ENCODE measurements around the gene IGFBP6.
A peak's percentile ranks its signal among the peaks of the same experiment; 100 is the strongest.

IGFBP6 gene

DNA sequence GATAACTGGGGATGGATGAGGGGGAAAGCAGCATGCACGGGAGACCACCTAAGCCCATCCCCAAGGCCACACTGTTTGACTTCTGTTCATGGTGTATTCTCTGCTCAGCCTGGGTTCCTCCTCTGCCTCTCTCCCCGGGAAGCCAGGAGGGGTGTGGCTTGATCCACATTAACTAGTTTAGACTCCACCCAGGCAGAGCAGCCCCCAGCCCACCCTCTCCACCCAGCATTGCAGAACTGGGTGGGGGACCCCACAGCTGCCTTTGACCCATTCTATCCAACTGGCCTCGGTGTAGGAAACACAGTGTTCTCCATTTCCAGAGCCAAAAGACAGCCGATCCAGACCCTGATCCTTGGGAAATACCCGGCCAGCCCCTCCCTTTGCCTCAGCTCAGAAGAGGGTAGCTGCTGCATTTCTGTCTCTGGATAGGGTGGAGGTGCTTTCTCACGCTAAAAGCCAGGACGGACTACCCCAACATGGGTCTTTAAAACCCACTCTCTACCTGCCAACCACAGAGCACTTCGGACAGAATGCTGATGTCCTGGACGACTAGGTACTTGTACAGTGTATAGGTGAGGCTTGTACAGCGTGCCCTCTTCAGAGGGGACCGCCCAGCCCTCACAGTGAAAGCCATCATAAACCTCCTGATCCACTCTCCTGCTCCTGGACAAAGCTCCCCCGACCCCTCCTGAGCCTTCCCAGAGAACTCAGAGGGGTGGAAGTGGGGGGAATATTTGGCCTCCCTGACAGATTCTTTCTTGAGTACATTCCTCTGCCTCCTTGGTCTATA is 27.7 kb upstream of the IGFBP6 start:
- no peak overlapping the region for H3K4me3 ChIP-seq (ENCODE audit: low read length)
- H3K36me3 ChIP-seq (ENCODE audit: control insufficient read depth, insufficient read depth, low read length) = peaks cover 41% of the 10 kb centered on the region
- H3K27me3 ChIP-seq (ENCODE audit: control insufficient read depth, insufficient read depth, low read length) = no peaks in the 10 kb centered on the region
- no peak overlapping the region for H3K9ac ChIP-seq (ENCODE audit: low read length)
- peaks cover 34% of the 10 kb centered on the region for H3K4me1 ChIP-seq (ENCODE audit: control insufficient read depth, insufficient read depth, low read length)
- no peaks in the 10 kb centered on the region for H3K9me3 ChIP-seq (ENCODE audit: control insufficient read depth, low read length)

DNA sequence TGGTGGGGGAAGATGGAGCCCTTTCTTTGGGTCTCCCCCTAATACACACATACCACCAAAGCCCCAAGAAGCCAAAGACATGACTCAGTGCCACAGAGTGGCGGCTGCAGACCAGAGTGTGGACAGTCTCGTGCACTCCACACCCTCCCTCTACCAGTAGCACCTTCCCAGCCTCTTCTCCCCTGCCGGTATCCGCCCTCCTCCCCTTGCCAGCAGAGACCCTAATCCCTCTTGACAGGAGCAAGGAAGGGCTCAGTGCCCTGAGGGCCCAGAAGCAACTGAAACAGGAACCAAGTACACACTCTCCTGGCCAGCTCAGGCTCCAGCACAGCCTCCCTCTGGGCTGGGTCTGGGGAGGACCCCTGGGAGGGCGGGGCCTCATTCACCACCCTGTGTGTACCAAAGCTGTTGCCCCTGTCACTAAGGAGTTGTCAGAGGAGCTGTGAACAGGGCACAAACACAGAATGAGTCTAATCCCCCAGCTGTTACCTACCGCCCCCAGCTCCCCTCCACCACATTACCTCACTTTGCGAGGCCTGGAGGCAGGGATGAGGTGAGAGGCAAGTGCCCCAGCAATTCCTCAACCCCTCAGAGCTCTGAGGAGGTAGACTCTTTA is 26.5 kb upstream of the IGFBP6 start:
- Histone ChIP-seq H3K36me3 (ENCODE audit: control insufficient read depth, insufficient read depth, low read length) (peaks cover 32% of the 10 kb centered on the region), H3K4me1 (ENCODE audit: control insufficient read depth, insufficient read depth, low read length) (peaks cover 28% of the 10 kb centered on the region)

DNA sequence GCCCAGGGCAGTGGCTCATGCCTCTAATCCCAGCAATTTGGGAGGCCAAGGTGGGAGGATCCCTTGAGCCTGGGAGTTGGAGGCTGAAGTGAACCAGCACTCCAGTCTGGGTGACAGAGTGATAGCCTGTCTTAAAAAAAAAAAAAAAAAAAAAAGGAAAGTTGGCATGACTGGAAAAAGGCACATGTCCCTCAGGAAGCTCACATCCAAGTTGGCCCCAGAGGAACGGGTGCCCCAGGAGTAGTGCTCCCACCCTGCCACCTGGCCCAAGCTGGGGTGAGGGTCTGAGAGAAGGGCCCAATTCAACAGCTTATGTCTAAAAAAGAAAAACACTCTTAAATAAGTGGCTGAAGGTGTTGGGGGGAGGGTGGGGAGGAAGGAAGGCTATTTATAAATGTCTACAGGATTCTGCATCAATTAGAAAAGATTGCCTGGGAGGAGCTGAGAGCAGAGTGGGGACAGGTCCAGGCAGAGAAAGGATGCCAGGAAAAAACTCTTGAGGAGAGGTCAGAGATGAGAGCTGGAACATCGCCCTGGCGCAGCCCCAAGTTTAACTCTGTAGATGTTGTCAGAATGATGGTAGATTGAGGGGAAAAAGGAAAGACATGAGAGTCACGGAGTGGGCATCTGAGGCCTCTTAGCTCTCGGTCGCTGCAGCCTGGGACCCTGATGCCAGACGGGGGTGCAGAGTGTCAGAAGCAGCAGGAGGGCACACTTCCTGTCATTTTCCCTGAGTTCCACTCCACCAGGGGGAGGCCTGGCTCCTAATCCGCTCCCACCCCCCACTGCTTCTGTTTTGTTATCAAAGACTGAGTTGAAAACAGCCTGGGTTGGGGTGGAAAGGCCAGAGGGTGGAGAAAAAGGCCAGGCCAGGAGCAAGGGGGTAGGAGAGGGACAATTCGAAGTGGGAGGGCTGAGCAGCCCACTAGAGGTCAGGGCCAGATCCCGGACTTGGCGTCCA is 25.6 kb upstream of the IGFBP6 start:
- peaks cover 26% of the 10 kb centered on the region for H3K36me3 ChIP-seq (ENCODE audit: control insufficient read depth, insufficient read depth, low read length)
- H3K4me1 ChIP-seq (ENCODE audit: control insufficient read depth, insufficient read depth, low read length) = peaks cover 29% of the 10 kb centered on the region
- peak overlapping the region; percentile 19 for H3K9ac ChIP-seq (ENCODE audit: low read length)

More for the DNA sequence above, 26.5 kb upstream of the IGFBP6 start:
- no peaks in the 10 kb centered on the region for H3K27me3 ChIP-seq (ENCODE audit: control insufficient read depth, insufficient read depth, low read length)
- no peak overlapping the region for H3K9ac ChIP-seq (ENCODE audit: low read length)
- no peak overlapping the region for H3K4me3 ChIP-seq (ENCODE audit: low read length)
- no peaks in the 10 kb centered on the region for H3K9me3 ChIP-seq (ENCODE audit: control insufficient read depth, low read length)

DNA sequence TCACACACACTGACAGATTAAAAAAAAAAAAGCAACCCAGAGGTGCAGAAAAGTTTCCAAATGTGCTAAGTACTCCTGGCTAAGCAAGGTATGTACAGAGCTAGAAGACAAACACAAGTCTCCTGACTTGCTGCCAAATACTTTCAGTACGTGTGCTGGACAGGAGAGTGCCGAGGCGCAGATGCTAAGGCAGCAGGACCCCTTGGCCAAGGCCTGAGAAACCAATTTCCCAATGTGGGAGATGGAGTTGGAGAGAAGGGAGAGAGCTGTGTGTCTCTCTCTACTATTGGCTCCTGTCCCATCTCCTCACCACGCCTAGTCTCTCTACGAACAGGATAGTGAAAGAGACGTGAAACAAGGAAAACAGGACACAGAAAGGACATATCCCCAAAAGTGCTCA is 23.6 kb upstream of the IGFBP6 start:
- Histone ChIP-seq H3K9ac (ENCODE audit: low read length) (no peak overlapping the region), H3K4me1 (ENCODE audit: control insufficient read depth, insufficient read depth, low read length) (peaks cover 47% of the 10 kb centered on the region), H3K27me3 (ENCODE audit: control insufficient read depth, insufficient read depth, low read length) (no peaks in the 10 kb centered on the region), H3K9me3 (ENCODE audit: control insufficient read depth, low read length) (no peaks in the 10 kb centered on the region), H3K4me3 (ENCODE audit: low read length) (no peak overlapping the region), H3K36me3 (ENCODE audit: control insufficient read depth, insufficient read depth, low read length) (peaks cover 21% of the 10 kb centered on the region)

More for the DNA sequence above, 25.6 kb upstream of the IGFBP6 start:
- H3K4me3 ChIP-seq (ENCODE audit: low read length) = no peak overlapping the region
- H3K9me3 ChIP-seq (ENCODE audit: control insufficient read depth, low read length) = no peaks in the 10 kb centered on the region
- H3K27me3 ChIP-seq (ENCODE audit: control insufficient read depth, insufficient read depth, low read length) = no peaks in the 10 kb centered on the region

DNA sequence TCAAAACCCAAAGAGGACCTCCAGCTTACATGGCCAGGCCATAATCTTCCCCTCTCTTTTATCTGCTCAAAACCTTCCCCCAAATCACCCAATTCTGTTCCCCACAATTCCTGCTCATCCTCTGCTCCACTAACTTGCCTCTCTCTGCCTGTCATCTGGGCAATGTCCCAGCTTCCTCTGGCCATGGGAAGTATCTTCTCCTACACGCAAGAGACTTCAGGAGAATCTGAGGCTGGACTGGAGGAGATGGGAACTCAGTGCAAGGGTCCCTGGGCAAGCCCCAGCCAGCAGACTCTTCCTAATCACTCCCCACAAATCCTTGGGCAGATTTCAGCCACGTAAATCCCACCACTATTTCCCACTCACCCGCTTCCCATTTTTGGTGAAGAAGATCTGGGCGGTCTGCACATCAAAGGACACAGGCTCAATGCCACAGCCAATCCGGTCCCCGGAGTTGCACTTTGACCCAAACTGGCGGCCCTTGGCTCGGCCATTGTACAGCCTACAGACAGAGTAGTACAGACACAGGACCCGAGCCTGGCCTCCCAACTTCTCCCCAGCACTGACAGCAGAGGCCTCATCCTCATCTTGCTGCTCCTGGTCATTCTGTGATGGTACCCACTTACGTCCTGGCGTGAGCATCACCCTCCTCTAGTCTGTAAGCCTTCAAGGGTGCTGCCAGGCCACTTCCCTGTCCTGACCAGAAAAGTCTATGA is 23.0 kb upstream of the IGFBP6 start:
- Histone ChIP-seq H3K36me3 (ENCODE audit: control insufficient read depth, insufficient read depth, low read length) (peaks cover 21% of the 10 kb centered on the region), H3K4me3 (ENCODE audit: low read length) (no peak overlapping the region), H3K9ac (ENCODE audit: low read length) (no peak overlapping the region), H3K27me3 (ENCODE audit: control insufficient read depth, insufficient read depth, low read length) (no peaks in the 10 kb centered on the region), H3K4me1 (ENCODE audit: control insufficient read depth, insufficient read depth, low read length) (peaks cover 47% of the 10 kb centered on the region), H3K9me3 (ENCODE audit: control insufficient read depth, low read length) (no peaks in the 10 kb centered on the region)

DNA sequence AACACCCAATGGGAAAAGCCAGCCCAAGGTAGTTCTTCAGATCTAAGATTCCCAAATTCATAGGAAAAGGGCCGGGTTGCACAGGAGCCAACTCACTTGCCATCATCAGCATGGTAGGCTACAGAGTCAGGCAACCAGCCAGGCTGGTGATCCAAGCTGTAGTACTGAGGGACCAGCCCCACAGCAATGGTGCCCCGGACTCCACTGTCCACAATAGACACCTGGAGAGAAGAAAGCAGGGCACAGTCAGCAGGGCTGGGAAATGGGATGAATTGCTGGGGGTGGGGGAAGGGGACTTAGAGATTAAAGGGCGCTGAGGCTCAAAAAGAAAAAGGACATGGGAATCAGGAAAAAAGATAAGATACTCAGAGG is 22.5 kb upstream of the IGFBP6 start:
- Histone ChIP-seq H3K4me1 (ENCODE audit: control insufficient read depth, insufficient read depth, low read length) (peaks cover 47% of the 10 kb centered on the region), H3K27me3 (ENCODE audit: control insufficient read depth, insufficient read depth, low read length) (no peaks in the 10 kb centered on the region), H3K9ac (ENCODE audit: low read length) (no peak overlapping the region), H3K4me3 (ENCODE audit: low read length) (no peak overlapping the region), H3K36me3 (ENCODE audit: control insufficient read depth, insufficient read depth, low read length) (peaks cover 21% of the 10 kb centered on the region), H3K9me3 (ENCODE audit: control insufficient read depth, low read length) (no peaks in the 10 kb centered on the region)

DNA sequence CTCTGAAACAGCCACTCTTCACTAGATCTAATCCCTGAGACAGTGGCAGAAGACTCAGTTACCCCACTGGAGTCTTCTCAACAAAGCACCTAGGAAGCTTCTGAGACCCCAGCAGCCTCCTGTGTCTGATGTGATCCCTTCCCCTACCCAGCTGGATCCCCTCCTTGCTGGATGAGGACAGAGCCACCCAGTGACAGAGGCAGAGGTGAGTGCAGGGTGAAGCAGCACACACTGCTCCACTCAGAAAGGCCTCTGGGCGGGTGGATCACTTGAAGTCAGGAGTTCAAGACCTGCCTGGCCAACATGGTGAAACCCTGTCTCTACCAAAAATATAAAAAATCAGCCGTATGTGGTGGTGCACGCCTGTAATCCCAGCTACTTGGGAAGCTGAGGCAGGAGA is 21.0 kb upstream of the IGFBP6 start:
- H3K4me1 ChIP-seq (ENCODE audit: control insufficient read depth, insufficient read depth, low read length) = peaks cover 43% of the 10 kb centered on the region
- no peak overlapping the region for H3K9ac ChIP-seq (ENCODE audit: low read length)
- no peak overlapping the region for H3K4me3 ChIP-seq (ENCODE audit: low read length)
- peaks cover 16% of the 10 kb centered on the region for H3K36me3 ChIP-seq (ENCODE audit: control insufficient read depth, insufficient read depth, low read length)
- H3K9me3 ChIP-seq (ENCODE audit: control insufficient read depth, low read length) = no peaks in the 10 kb centered on the region
- no peaks in the 10 kb centered on the region for H3K27me3 ChIP-seq (ENCODE audit: control insufficient read depth, insufficient read depth, low read length)

DNA sequence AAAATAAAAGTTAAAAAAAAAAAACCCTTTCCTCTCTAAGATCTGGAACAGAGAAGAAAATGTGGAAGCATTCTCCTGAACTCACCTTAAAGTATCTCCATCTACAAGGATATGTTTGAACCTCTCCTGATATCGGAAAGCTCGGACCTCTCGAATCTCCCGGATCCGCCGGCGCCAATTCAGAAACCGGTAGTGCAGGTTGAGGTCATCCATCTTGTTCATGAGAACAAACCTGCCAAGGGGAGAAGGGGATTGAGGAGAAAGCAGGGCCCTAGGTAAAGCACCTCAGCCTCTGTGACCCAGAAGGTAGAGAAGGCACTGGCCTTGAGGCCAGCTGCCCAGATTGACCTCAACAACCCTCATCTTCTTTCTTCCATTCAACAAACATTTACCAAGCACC is 20.4 kb upstream of the IGFBP6 start:
- Histone ChIP-seq H3K4me3 (ENCODE audit: low read length) (no peak overlapping the region), H3K9ac (ENCODE audit: low read length) (no peak overlapping the region), H3K4me1 (ENCODE audit: control insufficient read depth, insufficient read depth, low read length) (peaks cover 38% of the 10 kb centered on the region), H3K9me3 (ENCODE audit: control insufficient read depth, low read length) (no peaks in the 10 kb centered on the region), H3K27me3 (ENCODE audit: control insufficient read depth, insufficient read depth, low read length) (no peaks in the 10 kb centered on the region), H3K36me3 (ENCODE audit: control insufficient read depth, insufficient read depth, low read length) (peaks cover 16% of the 10 kb centered on the region)

DNA sequence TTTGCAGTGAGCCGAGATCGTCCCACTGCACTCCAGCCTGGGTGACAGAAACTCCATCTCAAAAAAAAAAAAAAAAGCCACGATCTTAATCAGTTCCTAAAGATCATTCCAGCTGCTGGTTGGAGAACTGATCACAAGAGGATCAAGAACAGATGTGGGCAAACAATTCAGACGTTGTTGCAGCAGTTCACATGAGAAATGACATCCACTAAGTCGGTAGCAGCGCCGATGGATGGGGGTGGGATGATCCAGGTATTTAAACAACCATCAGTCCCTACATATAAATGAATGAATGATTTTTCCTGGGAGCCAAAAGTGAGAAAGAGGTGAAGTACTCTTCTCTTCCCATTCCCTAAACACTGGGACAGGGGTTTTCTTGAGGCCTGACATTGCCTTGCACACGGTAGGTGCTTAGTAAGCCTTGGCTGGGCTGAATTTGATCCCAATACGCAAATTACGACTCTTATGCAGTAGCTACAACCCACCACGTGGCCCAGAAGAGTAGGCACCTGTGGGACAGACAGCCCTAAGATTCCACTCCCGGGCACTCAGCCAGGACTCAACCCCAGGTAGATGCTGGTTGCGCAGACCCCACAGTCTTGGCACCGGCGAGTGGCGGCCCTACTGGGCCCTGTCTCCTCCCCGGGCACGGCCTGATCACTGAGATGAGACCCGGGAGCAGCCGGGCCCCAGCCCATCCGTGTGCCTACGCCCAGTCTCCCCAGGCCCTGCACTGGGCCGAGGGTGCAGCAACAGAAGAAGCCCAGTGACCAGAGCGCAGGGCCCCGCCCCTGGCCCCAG is 18.8 kb upstream of the IGFBP6 start:
- H3K4me1 ChIP-seq (ENCODE audit: control insufficient read depth, insufficient read depth, low read length) = peaks cover 29% of the 10 kb centered on the region
- H3K27me3 ChIP-seq (ENCODE audit: control insufficient read depth, insufficient read depth, low read length) = no peaks in the 10 kb centered on the region
- peak overlapping the region; percentile 78 for H3K9ac ChIP-seq (ENCODE audit: low read length)
- peak overlapping the region; percentile 84 for H3K4me3 ChIP-seq (ENCODE audit: low read length)
- H3K9me3 ChIP-seq (ENCODE audit: control insufficient read depth, low read length) = no peaks in the 10 kb centered on the region
- H3K36me3 ChIP-seq (ENCODE audit: control insufficient read depth, insufficient read depth, low read length) = peaks cover 11% of the 10 kb centered on the region

DNA sequence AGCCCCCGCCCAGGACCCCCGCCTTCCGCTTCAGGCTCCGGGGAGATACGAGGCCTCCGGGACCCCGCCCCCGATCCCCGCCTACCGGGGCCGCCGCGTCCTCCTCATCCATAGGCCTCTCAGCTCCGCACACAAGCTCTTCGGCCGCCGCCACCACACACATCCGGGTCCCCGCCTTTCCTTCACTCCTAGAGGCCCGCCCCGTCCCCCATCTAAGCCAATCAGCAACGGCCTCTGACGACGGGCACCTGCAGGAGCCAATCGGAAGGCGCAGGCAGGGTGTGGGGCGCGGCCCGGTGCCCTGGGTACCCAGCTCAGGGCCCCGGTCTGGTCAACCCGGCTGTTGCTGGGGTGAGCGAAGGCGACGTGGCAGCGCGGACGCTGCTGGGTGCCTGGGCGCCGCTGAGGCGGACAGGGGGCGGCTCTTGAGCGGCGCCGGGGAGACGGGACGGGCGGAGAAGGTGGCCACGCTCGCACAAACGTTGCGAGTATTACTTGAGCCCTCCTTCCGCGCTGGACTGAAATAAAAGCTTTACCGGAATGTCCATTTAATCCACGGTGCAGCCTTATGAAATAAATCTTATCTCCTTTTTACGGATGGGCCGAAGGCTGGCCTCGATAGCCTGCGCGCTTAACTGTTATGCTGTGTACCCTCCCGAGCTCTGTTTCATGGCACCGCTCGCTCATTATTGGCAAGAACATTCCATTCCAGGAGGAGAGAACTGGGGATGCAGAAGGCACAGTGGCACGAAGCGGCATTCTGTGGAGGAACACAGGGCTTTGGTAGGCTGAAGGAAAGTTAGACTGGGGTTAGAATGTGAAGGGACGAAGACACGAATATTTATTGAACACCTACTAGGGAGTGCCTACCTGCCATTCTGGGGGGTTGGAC is 18.0 kb upstream of the IGFBP6 start, which contains the start of gene SPRYD3:
TSS of gene SPRYD3 (minus strand) at position 165 of the 892 bp plus-strand sequence. CDS start at position 108, 57 bp downstream.
- Histone ChIP-seq H3K4me1 (ENCODE audit: control insufficient read depth, insufficient read depth, low read length) (peaks cover 23% of the 10 kb centered on the region), H3K9ac (ENCODE audit: low read length) (peak within 1 kb of the TSS; percentile 81), H3K4me3 (ENCODE audit: low read length) (peak within 1 kb of the TSS; percentile 91), H3K36me3 (ENCODE audit: control insufficient read depth, insufficient read depth, low read length) (peaks cover 6% of the 10 kb centered on the region), H3K27me3 (ENCODE audit: control insufficient read depth, insufficient read depth, low read length) (no peaks in the 10 kb centered on the region), H3K9me3 (ENCODE audit: control insufficient read depth, low read length) (no peaks in the 10 kb centered on the region)

Measured in mucosa of stomach (tissue), 1 donor.